Hepatocyte (in vitro differentiated cells): Measurements from ENCODE around the gene SLC29A3.

Experiments
- CTCF ChIP-seq: fragments of 200-600 bp; sonication (generic); IDR thresholded peaks from 2 replicates; pipeline ENCODE4 v1.5.1; 2016; ENCODE audit warnings: antibody characterized with exemption, mild to moderate bottlenecking; ENCODE audit not compliant: poor library complexity
- EZH2 ChIP-seq: fragments of 200-600 bp; sonication (generic); IDR thresholded peaks from 2 replicates; pipeline ENCODE4 v1.6.1; 2016; ENCODE audit warnings: antibody characterized with exemption, mild to moderate bottlenecking, borderline replicate concordance
- EZH2phosphoT487 ChIP-seq: fragments of 200-600 bp; sonication (generic); IDR thresholded peaks from one replicate; pipeline ENCODE4 v1.6.1; 2018; ENCODE audit warnings: antibody characterized with exemption, mild to moderate bottlenecking, low read depth, moderate library complexity; ENCODE audit not compliant: unreplicated experiment, severe bottlenecking

GRCh38 chr10:71283410-71283809 is 35.6 kb upstream of the SLC29A3 start:
- TF ChIP-seq CTCF (no peak), EZH2 (no peak), EZH2phosphoT487 (no peak)
